ENCODE measurements around the gene LCLAT1.

DNA sequence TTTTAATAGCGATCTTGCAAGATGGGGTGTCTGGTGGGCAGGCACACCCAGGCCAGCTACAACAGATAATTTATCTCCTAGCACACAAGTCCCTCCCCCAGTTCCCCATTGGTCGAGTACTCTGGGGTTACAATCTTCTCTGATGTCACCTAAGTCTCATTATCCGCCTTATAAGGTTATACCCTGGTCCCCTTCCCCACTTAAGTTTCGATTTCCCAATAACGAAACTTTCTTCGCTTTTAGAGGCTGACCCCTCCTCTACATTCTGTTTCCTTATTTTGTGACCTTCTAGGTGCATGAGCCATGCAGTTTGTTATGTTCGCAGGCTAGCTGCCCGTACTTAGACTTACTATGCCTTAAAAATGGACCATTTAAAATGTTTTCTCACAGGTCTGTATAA, 180.1 kb downstream of the LCLAT1 start:
- TF ChIP-seq CTCF (conservative IDR thresholded peaks at IDR 0.05 in 1 of 2, IDR thresholded peaks at IDR 0.05 in 1 of 2; ENCODE audit: extremely low read depth in 1 of 2, insufficient read depth in 1 of 2, low read depth in 1 of 2, low read length in 2 of 2) (no peak), EZH2 (IDR thresholded peaks at IDR 0.05; ENCODE audit: borderline replicate concordance, low read length) (no peak)

Data from mammary epithelial cell (primary cell).